Thoracic aorta (tissue), 2 donors: ENCODE measurements around the gene RAB5IF. TPM values are rescaled to one million over a fixed set of nuclear protein-coding genes. Genes with fewer than 3 reads are reported as not detected.

ENCODE experiments used
- ATAC-seq: fragments of 150-250 bp; one replicate; pipeline ENCODE4 v1.8.0; 2017; ENCODE audit warnings: low read depth; ENCODE audit not compliant: insufficient number of reproducible peaks, low FRiP score
- DNase-seq: peaks from one replicate; pipeline ENCODE4 v3.0.0-alpha.2; 2020; ENCODE audit warnings: low spot score
- H3K27ac ChIP-seq, 2 donors: fragments of 200-600 bp; sonication (generic); 1 replicate in 1 of 2; 2 replicates in 1 of 2; pipeline ENCODE4 v1.5.1; 2016; ENCODE audit warnings: mild to moderate bottlenecking in 2 of 2, moderate library complexity in 2 of 2
- H3K27me3 ChIP-seq: fragments of 200-600 bp; sonication (generic); replicated peaks from 2 replicates; pipeline ENCODE4 v1.6.0; 2016; ENCODE audit warnings: mild to moderate bottlenecking; ENCODE audit not compliant: insufficient read depth
- H3K36me3 ChIP-seq: fragments of 200-600 bp; sonication (generic); one replicate; pipeline ENCODE4 v1.5.1; 2016
- H3K4me1 ChIP-seq, 2 donors: fragments of 200-600 bp; sonication (generic); 1 replicate in 1 of 2; 2 replicates in 1 of 2; pipeline versions ENCODE4 v1.5.1 to v1.6.0; 2016; ENCODE audit warnings: low read depth in 2 of 2, mild to moderate bottlenecking in 1 of 2; ENCODE audit not compliant: control insufficient read depth in 1 of 2
- H3K4me3 ChIP-seq: fragments of 200-600 bp; sonication (generic); 2 replicates; pipeline ENCODE4 v1.5.1; 2016; ENCODE audit warnings: mild to moderate bottlenecking
- H3K9me3 ChIP-seq: fragments of 200-600 bp; sonication (generic); 2 replicates; pipeline ENCODE4 v1.5.1; 2016
- CTCF ChIP-seq: fragments of 200-600 bp; sonication (generic); IDR thresholded peaks from one replicate; pipeline ENCODE4 v1.5.1; 2019; ENCODE audit warnings: antibody characterized with exemption
- total RNA-seq, 2 donors: library from RNA; depleted of rRNA; stranded (reverse); fragments of >200 nt; gene quantifications; one replicate each; pipeline versions ENCODE4 v1.1.0 to v1.2.3, GENCODE V29; 2016

The RAB5IF gene
- total RNA-seq, 2 donors from 2014 or later: 52.0 to 72.1 TPM

- Histone ChIP-seq H3K36me3 (peaks cover 35% of the 10 kb centered on the region), H3K4me3 (no peak overlapping the region), H3K27me3 (no peaks in the 10 kb centered on the region), H3K4me1 (no peaks in the 10 kb centered on the region), H3K27ac (no peak overlapping the region), H3K9me3 (no peaks in the 10 kb centered on the region)
- no peak for TF ChIP-seq CTCF
- DNase-seq (no peak), ATAC-seq (no peak)
Measured at GRCh38 chr20:36656733-36657132, 51.2 kb downstream of the RAB5IF start.

GRCh38 chr20:36658300-36658699, 52.7 kb downstream of the RAB5IF start:
- no peak overlapping the region for H3K27ac ChIP-seq
- ATAC-seq (no peak), DNase-seq (no peak)
- TF ChIP-seq CTCF: no peak
- H3K9me3 ChIP-seq: no peaks in the 10 kb centered on the region
- peaks cover 28% of the 10 kb centered on the region for H3K36me3 ChIP-seq
- no peaks in the 10 kb centered on the region for H3K4me1 ChIP-seq
- H3K4me3 ChIP-seq: no peak overlapping the region
- no peaks in the 10 kb centered on the region for H3K27me3 ChIP-seq

Other genes with a start within 250 kb of the RAB5IF start
- 1,000 to 10,000 TPM in 1 of 2 donors, 100 to 1,000 TPM in 1; 531 to 1,491 TPM for gene MYL9, start 64.3 kb upstream of the RAB5IF start, total RNA-seq
- 10 to 100 TPM; 13.4 to 14.2 TPM for gene TGIF2, start 32.2 kb upstream of the RAB5IF start, total RNA-seq
- gene SLA2, start 40.4 kb downstream of the RAB5IF start, total RNA-seq: 1 to 10 TPM; 1.1 TPM
- gene NDRG3, start 140.3 kb downstream of the RAB5IF start, total RNA-seq: 10 to 100 TPM; 50.9 to 57.7 TPM
- 1 to 10 TPM; 5.6 to 6.1 TPM for gene DSN1, start 168.0 kb downstream of the RAB5IF start, total RNA-seq